Keratinocyte (primary cell): ENCODE data around the gene RPP25L. TPM values are rescaled to one million over a fixed set of nuclear protein-coding genes. Genes with fewer than 3 reads are reported as not detected.

ENCODE experiments used
- DNase-seq: peaks from one replicate; pipeline ENCODE4 v3.0.0-alpha.2; 2011; ENCODE audit warnings: low read depth, missing footprints, low spot score
- FAIRE-seq: peaks from 2 replicates; lab custom pipeline; 2011; peaks lifted over from hg19 to GRCh38; lab: Jason Lieb, UNC
- H2AFZ ChIP-seq: 2 replicates; pipeline ENCODE4 v1.6.0; 2012; ENCODE audit warnings: low read length, control low read depth, inconsistent platforms; ENCODE audit not compliant: control insufficient read depth
- H3K27ac ChIP-seq: 2 replicates; pipeline ENCODE4 v1.5.1; 2011; ENCODE audit warnings: low read length; ENCODE audit not compliant: control insufficient read depth, insufficient read depth
- H3K27me3 ChIP-seq: 3 replicates; pipeline ENCODE4 v1.6.0; 2011; ENCODE audit warnings: low read length; ENCODE audit not compliant: control insufficient read depth, insufficient read depth; ENCODE audit errors: extremely low read depth
- H3K36me3 ChIP-seq, 2 experiments: 2 replicates in 1 of 2; 3 replicates in 1 of 2; pipeline ENCODE4 v1.5.1; 2011; ENCODE audit warnings: low read length in 2 of 2, mild to moderate bottlenecking in 1 of 2; ENCODE audit not compliant: control insufficient read depth in 2 of 2, insufficient read depth in 2 of 2; ENCODE audit errors: extremely low read depth in 1 of 2
- H3K4me1 ChIP-seq: 3 replicates; pipeline ENCODE4 v1.5.1; 2011; ENCODE audit warnings: low read length; ENCODE audit not compliant: control insufficient read depth, insufficient read depth; ENCODE audit errors: extremely low read depth
- H3K4me2 ChIP-seq: 3 replicates; pipeline ENCODE4 v1.6.0; 2011; ENCODE audit warnings: low read depth, low read length; ENCODE audit not compliant: control insufficient read depth, insufficient read depth; ENCODE audit errors: extremely low read depth
- H3K4me3 ChIP-seq, 3 experiments: fragments of 200-600 bp in 1 of 3; sonication (generic) in 1 of 3; 2 replicates in 2 of 3; 3 replicates in 1 of 3; pipeline ENCODE4 v1.5.1; 2011 to 2016; ENCODE audit warnings: low read length in 3 of 3, mild to moderate bottlenecking in 3 of 3, control low read depth in 2 of 3, inconsistent platforms in 1 of 3, low read depth in 1 of 3, mixed read lengths in 1 of 3, mixed run types in 1 of 3, moderate library complexity in 1 of 3; ENCODE audit not compliant: control insufficient read depth in 2 of 3, insufficient read depth in 2 of 3; ENCODE audit errors: extremely low read depth in 1 of 3
- H3K79me2 ChIP-seq: 2 replicates; pipeline ENCODE4 v1.6.0; 2012; ENCODE audit warnings: low read length; ENCODE audit not compliant: control insufficient read depth, insufficient read depth
- H3K9ac ChIP-seq: 3 replicates; pipeline ENCODE4 v1.6.0; 2011; ENCODE audit warnings: low read length; ENCODE audit not compliant: control insufficient read depth, insufficient read depth; ENCODE audit errors: extremely low read depth
- H3K9me1 ChIP-seq: 3 replicates; pipeline ENCODE4 v1.6.0; 2011; ENCODE audit warnings: low read length; ENCODE audit not compliant: control insufficient read depth, insufficient read depth; ENCODE audit errors: extremely low read depth
- H3K9me3 ChIP-seq: 2 replicates; pipeline ENCODE4 v1.5.1; 2012; ENCODE audit warnings: low read depth, low read length; ENCODE audit not compliant: control insufficient read depth
- H4K20me1 ChIP-seq: 3 replicates; pipeline ENCODE4 v1.6.0; 2011; ENCODE audit warnings: low read length; ENCODE audit not compliant: control insufficient read depth, insufficient read depth; ENCODE audit errors: extremely low read depth
- CTCF ChIP-seq, 3 experiments: IDR thresholded peaks in 1 of 3; conservative IDR thresholded peaks in 1 of 3; optimal IDR thresholded peaks in 1 of 3; 2 replicates in 2 of 3; 3 replicates in 1 of 3; pipeline versions ENCODE3 to v1.5.1; 2011; ENCODE audit warnings: low read length in 3 of 3, mild to moderate bottlenecking in 3 of 3, moderate library complexity in 2 of 3, control low read depth in 1 of 3, inconsistent platforms in 1 of 3; ENCODE audit not compliant: insufficient read depth in 2 of 3; ENCODE audit errors: extremely low read depth in 1 of 3
- EZH2 ChIP-seq: IDR thresholded peaks from one replicate; pipeline ENCODE4 v1.6.1; 2012; ENCODE audit warnings: inconsistent platforms, mild to moderate bottlenecking, low read length, moderate library complexity
- dilution Hi-C: fragments of 300-500 bp; cut with MboI; formaldehyde crosslinking; loops from one replicate; pipeline ENCODE4 v1.7.0; 2020; ENCODE audit warnings: low sequenced_read_pairs; ENCODE audit not compliant: extremely low pct_ligation_motif_present
- polyA plus RNA-seq, 5 experiments: library from polyadenylated mRNA; depleted of rRNA in 3 of 5; stranded (reverse) in 3 of 5; stranded (forward) in 1 of 5; unstranded in 1 of 5; fragments of >200 nt; gene quantifications; 1 replicate in 1 of 5; 2 replicates in 3 of 5; 3 replicates in 1 of 5; pipeline versions ENCODE4 v1.2.1 to v1.2.3, GENCODE V29; 2011 to 2012; ENCODE audit warnings: missing spikeins in 2 of 5, low read depth in 1 of 5, low replicate concordance in 1 of 5

Gene RPP25L
- polyA plus RNA-seq, 1 donor (not counting 4 experiments of a cell fraction or from before 2014, with no cell fraction given) = 23.4 TPM

GRCh38 chr9:34658461-34658860 lies 46.6 kb upstream of the RPP25L start:
- no peak overlapping the region for H3K9ac ChIP-seq
- FAIRE-seq (no peak), DNase-seq (no peak)
- H3K27me3 ChIP-seq = peaks cover 5% of the 10 kb centered on the region
- H3K4me3 ChIP-seq = no peak overlapping the region
- no peak overlapping the region for H2AFZ ChIP-seq
- H3K36me3 ChIP-seq = no peaks in the 10 kb centered on the region
- no peaks in the 10 kb centered on the region for H3K79me2 ChIP-seq
- no peak overlapping the region for H3K27ac ChIP-seq
- dilution Hi-C loops = no loop called here
- H3K4me1 ChIP-seq = peaks cover 38% of the 10 kb centered on the region
- no peaks in the 10 kb centered on the region for H3K9me1 ChIP-seq
- H3K9me3 ChIP-seq = no peaks in the 10 kb centered on the region
- no peak overlapping the region for H3K4me2 ChIP-seq
- no peaks in the 10 kb centered on the region for H4K20me1 ChIP-seq
- TF ChIP-seq EZH2 (no peak), CTCF (optimal IDR thresholded peaks at IDR 0.05 in 1 of 3, IDR thresholded peaks at IDR 0.05 in 1 of 3, conservative IDR thresholded peaks at IDR 0.05 in 1 of 3; ENCODE audit: extremely low read depth in 1 of 3, insufficient read depth in 2 of 3, low read length in 3 of 3) (no peak)

- Histone ChIP-seq H3K4me1 (peaks cover 35% of the 10 kb centered on the region), H3K27me3 (peaks cover 5% of the 10 kb centered on the region), H3K9me3 (no peaks in the 10 kb centered on the region), H3K9me1 (no peaks in the 10 kb centered on the region), H3K27ac (no peak overlapping the region), H4K20me1 (no peaks in the 10 kb centered on the region), H3K4me2 (no peak overlapping the region), H3K36me3 (no peaks in the 10 kb centered on the region), H2AFZ (no peak overlapping the region), H3K9ac (no peak overlapping the region), H3K4me3 (no peak overlapping the region), H3K79me2 (no peaks in the 10 kb centered on the region)
- dilution Hi-C loops = no loop called here
- FAIRE-seq (no peak), DNase-seq (no peak)
- TF ChIP-seq EZH2 (no peak), CTCF (optimal IDR thresholded peaks at IDR 0.05 in 1 of 3, IDR thresholded peaks at IDR 0.05 in 1 of 3, conservative IDR thresholded peaks at IDR 0.05 in 1 of 3; ENCODE audit: extremely low read depth in 1 of 3, insufficient read depth in 2 of 3, low read length in 3 of 3) (no peak)
Observed at GRCh38 chr9:34656992-34657391, 45.1 kb upstream of the RPP25L start.
